H4 (cell line): ENCODE data around the gene CTRB1. TPM values are rescaled to one million over a fixed set of nuclear protein-coding genes. Genes with fewer than 3 reads are reported as not detected.
"Not testable (repeated sequence)": the region's sequence is repeated elsewhere in the genome, so short reads cannot be mapped to it uniquely, and the experiment has no call there.

Experiments used
- DNase-seq: peaks from one replicate; pipeline ENCODE4 v3.0.0-alpha.2; 2015; ENCODE audit warnings: low spot score
- total RNA-seq: library from RNA; depleted of rRNA; stranded (reverse); fragments of >200 nt; shearing (Covaris generic); gene quantifications from 2 replicates; pipeline ENCODE4 v1.2.3, GENCODE V29; 2014

Gene CTRB1
- total RNA-seq, 1 experiment from 2014 or later: not detected

DNA sequence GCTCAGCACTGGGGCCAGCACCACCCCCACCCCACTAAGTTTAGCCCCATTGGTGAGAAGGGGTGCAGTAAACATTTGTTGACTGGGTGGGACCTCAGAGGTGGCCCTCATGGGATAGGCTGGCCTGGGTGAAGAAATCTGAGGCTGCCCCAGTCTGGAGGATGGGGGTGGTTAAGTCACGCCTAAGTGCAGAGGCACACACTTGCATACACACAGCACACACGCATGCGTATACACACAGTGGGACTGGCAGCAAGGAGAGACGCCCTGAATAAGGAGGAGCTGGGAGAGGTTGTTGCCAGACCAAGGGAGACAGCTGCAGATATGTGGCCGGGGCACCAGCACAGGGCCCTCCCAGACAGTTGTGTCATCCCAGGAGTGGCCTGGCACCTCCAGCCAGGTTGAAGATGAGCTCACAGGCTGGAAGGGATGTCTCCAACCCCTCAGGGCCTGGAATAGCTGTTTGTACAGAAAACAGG lies 35.6 kb downstream of the CTRB1 start:
- no peak for DNase-seq

DNA sequence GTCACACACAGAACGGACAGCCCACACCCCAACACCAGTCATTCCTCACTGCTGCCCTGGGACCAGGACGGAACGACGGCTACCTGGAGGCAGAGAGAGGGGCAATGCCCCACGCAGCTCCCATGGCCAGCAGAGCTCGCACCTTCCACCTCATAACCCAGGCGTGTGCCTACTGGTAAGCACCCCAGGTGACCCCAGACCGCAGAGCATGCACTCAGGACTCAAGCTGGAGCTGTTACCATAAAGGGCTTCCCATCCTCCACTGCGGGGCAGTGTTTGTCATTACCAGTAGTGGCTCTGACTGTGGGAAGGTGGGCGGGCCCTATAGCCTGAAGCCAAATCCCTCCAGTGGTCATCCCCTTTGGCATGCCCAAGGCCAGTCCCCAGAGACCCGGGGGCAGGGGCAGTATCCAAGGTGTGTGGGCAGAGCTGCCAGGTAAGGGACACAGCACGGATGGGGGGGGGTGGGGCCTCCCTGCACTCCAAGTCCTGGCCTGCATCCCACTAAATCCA lies 37.3 kb downstream of the CTRB1 start:
- DNase-seq: no peak

DNA sequence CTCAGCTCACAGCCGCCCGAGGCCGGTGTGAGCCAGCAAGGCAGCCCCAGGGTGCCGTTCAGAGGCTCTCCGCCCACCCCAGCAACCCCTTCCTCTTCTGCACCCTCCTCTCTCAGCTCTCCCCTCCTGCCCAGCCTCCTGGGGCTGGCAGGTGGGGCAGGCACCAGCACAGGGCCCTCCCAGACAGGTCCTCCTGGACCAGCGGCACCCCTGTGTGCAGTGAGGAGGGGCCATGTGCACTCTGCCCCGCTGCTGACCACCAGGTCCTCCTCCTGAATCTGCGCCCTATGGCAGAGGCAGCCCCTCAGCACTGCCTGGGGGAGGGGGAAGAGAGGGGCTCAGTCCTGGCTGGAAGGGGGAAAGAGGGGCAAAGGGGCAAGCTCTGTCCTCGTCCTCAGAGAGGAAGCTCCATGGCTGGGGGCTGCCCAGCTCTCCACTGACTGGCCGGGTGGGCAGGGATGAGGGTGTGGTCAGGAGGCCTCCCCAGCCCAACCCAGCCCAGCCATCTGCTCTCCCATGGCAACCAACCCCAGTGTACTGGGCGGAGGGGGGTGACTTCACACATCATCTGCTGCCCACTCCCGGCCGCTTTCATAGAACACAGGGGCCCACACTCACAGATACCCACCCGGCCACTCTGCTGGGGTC lies 38.0 kb downstream of the CTRB1 start:
- no peak for DNase-seq

DNA sequence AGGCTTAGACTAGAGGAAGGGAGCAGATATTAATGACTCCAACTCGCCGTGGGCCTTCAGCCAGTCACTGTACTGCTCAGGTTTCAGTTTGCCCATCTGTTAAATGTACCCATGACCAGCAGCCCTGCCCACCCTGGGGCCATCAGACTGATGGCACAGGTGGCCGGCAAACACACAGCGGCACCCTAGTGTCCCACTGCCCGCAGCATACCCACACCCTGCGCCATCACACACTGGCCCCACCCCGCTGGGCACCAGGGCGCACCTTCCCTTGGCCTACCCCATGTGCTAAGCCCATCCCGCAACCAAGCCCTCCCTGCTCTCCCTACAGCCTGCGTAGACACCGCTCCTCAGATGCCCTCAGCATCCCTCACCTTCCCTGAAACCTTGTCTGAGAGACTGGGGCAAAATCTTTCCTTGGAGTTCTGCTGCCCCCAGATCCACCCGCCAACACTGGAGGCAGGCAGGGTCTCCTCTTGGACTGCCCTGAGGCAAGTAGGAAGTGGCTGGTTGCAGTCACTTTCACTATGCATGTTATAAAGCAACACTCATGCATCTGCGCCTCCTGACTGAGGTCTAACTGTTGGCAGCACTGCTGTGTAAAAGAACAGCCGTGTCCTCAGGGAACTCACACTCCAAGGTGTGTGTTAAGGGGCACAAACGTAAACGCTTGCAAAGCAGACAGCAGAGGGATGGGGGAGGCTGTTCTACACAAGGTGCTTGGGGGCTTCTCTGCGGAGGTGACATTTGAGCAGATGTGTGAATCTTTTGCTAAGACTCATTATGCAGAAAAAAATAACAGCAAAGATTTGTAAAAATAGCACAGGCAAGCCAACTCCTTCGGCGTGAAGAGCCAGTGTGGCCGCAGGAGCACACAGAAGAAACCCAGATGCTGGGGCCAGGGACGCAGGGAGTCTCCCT lies 39.4 kb downstream of the CTRB1 start:
- DNase-seq: no peak

DNA sequence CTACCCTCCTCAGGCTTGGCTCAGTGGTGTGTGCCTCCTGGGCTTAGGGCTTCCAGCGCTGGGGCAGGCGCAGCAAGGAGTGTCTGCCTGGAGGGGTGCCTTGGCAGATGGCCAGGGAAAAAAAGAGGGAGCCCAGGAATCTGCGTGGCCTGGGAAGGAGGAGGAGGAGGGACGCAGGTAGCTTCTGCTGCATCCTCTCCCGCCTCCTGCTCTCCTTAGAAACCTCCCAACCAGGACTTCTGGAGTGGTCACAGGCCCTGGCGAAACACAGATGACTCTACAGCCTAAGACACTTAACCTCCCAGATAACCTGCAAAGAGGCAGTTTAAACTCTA lies 40.0 kb downstream of the CTRB1 start:
- DNase-seq: no peak

DNA sequence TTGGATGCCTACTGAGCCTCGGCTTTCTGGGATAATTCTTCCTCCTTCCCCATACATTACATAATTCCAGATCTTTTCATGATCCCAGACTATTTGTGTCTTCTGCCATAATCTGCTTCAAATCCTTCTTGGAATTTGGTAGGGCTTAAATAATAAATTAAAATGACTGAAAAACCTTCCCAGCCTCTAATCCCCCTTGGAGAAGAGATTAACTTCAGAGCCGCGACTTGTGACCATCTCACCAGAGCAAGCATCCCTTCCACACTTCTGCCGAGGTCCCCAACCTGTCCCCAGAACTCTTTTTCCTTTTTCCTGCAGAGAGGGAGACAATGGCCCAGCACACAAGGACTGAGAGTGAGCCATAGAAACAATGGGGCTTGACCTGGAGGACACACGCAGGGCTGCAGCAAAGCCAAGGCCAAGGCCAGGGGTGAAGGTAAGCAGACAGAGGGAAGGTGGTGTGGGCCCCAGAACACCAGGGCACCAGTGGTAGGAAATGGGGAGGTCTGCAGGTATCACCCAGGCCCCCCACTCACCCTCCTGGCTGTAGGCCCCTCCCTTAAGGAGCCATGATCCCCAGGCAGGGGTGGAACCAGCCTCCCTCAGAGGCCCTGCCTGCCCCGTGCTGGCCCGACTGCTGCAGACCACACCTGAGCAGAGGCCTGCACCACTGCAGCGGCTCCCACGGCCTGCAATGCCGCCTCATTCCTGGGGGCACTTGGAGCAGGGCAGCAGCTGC lies 42.2 kb downstream of the CTRB1 start:
- DNase-seq: no peak

DNA sequence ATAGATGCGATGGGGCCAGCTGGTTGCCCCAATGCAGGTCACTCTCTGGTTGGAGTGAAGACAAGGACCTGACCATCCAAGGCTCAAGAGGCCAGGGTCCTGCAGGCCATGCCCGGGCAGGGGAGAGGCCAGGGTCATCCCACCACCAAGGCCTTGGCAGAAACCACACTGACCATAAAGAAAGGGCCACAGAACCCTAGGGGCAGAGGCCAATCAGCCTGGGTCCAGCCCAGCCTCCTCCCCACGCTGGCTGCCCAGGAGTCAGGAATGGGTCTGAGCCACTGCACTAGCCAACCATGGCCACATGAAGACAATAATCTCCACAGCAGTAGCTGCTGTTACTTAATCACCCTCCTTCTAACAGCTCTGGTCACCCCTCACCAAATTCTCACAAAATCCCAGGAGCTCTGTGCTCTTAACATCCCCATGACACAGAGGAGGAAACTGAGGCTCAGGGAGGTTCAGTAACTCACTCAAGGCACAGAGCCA lies 42.8 kb downstream of the CTRB1 start:
- no peak for DNase-seq

DNA sequence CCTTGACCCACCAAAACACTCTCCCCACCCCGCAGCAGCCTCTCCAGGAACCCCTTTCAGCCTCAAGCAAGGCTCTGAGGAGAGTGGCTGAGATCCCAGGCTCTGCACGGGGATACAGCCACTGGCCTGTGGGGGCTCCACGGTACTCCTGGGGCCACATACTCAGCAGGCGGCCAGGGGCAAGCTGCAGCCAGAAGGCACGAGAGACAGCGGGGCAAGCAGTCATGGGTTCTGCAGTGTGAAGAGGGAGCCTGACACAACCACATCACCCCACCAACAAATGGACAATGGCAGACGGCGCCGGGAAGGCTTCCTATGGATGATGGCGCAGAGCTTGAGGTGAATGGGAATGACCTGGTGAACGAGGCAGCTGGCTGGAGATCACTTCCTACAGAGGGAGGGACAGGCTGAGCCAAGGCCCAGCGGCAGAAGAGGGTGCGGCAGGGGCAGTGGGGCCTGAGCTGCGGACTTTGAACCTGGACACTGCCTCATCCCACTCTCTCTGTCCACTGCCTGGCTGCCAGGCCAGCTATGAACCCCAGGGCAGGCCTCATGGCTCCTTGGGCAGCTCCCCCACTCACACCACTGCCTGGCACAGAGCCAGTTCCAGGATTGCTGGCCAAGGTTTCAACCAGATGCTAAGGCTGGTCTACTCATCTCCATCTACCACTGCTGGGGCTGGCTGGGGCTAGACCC lies 43.5 kb downstream of the CTRB1 start:
- DNase-seq: no peak

DNA sequence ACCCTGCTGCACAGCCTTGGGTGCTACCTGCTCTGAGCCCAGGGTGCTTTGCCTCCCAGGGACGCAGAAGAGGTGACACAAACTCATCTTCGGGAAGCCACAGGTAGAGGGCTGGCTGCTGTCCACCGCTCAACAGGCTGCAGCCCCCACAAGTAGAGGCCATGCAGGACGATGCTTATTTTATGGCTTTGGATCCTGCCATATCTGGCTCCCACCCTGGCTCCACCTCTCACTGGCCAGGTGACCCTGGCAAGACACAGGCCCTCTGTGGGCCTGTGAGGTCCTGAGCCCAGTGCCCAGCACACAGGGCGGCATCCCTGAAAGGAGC lies 44.0 kb downstream of the CTRB1 start:
- no peak for DNase-seq

DNA sequence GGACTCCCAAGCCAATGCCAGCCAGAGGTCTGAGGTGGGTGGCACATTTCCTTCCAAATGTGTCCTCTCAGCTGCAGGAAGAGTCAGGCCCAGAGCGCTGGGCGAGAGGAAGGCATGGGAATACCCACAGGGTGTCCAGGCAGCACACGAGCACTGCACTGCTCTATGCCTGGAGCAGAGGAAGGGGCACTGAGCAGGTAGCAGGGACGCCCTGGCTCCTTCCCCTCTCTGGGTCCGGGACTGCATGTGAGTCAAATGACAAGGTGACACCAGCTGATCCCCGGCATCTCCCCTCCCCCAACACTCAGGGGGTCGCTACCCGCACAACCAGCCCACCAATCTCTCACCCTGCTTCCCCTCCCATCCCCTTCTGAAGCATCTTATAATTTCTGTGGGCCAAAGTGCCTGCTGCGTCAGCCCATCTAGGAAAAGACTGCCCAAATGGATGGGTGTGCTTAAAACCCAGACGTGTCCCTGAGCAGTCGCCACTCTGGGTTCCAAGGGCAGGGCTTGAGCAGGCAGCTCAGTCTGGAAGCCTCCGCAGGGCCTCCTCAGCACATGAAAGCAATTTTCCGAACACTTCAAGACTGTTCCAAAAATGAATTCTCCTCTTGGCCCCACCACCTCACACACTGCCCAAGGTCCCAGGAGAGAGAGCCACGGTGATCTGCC lies 44.6 kb downstream of the CTRB1 start:
- DNase-seq: no peak

DNA sequence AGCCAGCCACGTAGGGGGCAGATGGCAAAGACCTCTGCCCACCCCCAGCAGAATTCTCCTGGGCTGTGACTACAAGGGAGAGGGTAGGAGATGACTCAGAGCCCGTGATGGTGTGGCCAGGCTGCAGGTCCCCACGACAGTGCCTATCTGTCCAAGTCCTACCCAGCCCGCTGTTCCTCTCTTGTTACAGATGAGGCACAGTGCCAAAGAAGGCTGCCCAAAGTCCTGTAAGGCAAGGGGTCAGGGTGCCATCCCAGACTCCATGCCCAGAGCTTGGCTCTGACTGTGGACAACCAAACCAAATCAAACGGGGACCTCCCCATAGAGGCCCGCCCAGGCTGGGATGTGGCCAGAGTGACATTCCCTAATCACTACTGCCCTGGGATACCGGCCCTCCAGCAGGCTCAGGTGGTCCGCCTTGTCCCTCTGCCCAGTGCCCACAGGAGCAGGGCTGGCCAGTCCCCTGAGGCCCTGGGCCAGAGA lies 45.2 kb downstream of the CTRB1 start:
- DNase-seq: no peak

DNA sequence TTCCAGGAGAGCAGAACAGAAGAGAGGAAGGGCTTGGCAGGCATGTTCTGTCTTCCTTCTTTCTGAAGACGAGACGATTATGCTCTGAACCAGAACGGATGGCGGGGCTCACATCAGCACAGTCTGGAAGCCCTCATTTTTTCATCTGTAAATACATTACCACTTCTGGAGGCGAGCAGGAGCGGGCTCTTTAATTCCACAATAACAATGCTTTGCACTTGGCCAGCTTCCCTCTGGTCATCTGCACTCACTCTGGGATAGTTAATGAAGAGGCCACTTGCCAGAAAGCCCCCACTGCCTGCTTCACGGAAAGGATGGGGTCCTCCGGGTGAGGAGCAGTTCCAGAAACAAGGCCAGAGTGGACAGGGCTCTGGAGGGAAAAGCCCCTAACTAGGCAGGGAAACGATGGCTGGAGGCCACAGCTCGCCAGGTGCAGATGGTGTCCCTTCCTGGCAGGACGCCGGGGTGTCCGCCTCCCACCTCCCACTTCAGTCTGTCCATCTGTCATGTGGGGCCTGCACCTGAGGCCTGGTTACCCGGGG lies 45.7 kb downstream of the CTRB1 start:
- DNase-seq: no peak

DNA sequence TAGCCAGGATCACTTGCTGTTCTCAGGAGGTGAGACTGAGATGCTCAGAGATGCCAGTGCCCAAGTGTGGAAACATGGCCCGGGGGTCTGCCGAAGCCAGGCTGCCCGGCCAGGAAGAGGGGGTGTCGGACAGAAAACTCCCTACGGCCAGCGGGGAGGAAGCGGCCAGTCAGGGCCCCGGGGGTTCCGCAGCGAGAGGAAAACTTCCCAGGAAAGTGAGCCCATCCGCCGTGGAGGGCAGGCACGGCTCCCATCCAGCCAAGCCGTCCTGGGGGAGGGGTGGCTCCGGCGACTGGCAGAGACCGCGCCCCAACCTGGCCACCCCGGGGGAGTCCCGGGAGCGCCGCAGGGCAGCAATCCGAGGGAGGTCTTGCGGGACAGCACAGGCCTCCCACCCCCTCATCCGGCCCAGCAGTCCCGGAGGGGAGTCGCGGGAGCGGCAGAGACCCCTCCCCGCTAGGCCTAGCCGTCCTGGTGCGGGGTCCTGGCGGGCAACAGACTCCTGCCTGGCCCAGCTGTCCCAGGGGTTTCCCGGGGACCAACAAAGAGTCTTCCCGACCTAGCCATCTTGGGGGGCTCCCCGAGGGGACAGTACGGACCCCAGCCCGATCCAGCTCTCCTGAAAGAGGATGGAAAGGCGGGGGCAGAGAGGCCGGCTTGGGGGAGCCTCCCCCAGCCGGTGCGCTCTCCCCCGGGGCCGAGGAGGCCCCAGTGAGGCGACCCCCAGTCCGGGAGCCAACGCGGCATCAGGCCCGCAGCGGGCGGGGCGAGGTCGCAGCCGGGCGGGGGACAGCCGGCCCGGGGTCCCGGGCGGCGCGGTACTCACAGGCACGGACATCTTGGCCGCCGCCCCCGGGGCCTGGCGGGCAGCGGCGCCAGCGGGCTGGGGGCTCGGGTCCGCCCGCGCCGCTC lies 46.5 kb downstream of the CTRB1 start:
- no peak for DNase-seq

DNA sequence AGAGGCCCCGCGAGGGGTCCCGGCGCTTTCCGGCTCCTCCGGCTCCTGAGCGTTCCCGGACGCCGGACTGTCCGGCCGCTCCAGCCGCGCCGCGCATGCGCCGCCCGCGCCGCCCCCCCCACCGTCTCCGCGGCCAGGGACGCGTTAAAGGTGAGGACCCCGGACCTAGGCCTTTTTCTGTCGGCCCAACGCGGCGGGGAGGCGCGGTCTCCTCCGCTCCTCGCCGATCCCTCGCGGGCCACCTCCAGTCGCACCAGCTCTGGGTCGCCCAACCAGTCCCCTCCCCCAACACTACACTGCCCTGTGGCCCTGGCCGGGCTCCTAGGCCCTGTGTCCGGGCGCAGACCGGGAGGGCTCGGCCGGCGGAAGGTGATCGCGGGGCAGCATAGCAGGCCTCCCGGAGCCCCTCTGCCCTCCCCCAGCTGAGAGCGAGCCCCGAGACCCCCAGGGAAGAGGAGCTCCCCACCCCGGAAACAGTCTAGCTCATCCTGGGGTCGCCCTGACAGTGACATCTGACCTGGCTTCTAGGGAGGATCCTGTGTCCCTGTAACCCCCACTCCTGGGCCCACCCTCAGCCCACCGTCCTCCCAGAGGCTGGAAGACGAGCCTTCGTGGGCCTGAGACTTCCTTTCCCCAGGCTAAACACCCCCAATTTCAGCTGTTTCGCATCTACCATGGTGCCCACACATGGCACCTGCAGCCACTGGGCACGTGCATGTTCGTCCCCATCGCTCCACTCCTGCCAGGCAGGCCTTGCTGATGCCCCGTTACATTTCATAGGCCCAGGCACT lies 47.3 kb downstream of the CTRB1 start:
- no peak for DNase-seq

DNA sequence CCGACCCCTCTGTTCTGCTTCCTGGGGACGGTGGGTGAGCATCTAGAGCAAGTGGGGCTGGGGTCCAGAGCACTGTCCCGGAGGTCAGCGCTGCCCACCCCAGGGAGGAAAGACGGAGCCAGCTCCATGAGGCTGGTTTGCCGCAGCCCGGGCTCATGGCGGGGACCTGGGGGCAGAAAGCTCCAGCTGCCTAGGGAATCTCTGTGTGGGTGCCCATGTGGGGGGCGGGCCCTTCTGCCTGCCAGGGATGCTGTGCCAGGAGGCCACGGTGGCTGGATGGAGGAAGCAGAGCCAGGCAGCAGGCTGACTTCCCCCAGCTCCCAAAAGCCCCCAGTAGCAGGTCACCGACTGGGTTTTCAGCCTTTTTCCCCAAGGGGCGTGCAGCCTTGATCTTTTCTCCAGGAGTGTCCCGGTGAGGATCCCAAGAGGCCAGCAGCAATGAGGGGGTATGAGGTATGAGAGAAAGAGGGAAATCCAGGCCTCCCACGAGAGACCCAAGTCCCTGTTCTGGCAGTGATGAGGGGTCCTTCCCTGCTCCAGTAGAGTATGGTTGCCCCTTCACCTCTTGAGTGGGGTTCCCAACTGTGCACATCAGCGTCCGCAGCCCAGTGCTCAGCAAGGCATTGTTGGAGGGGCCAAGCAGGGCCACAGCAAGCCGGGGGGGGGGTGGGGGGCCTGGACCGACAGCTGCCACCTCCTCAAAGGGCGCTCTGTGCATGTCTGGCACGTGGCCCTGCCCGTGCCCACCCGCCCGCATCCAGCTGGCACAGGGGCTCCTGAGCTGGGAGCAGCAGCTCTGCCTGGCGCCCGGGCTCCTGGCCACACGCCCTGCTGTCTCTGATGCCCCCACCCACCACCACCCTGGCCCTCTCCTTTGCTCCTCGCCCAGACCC lies 48.2 kb downstream of the CTRB1 start:
- no peak for DNase-seq

DNA sequence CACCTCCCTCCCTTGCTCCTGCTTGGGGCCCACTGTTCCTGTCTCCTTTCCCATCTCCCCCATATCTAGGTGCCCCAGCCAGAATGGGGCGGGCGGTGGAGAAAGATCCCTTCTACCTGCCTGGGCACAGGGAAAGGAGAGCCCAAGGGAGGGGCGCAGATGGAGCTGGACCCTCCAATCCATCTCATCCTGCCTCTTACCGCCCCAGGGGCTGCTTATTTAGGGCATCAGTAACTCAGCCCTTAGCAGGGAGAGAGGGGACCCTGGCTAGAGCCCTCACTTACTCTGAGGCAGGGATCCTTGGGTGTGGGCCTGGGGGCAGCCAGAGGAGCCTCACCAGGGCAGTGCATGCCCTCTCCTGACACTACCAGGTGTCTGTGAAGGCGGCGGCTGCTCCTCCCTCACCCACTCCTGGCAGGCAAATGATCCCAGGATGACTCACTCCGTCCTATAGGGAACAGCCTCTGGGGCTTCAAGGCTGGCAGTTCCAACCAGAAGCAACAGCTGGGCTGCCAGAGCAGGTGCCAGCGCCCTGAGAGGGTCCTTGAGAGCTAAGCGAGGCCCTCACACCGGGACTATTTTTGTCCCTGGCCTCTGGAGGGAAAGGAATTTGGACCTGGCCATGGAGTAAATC lies 49.0 kb downstream of the CTRB1 start:
- peak; percentile 76 for DNase-seq

DNA sequence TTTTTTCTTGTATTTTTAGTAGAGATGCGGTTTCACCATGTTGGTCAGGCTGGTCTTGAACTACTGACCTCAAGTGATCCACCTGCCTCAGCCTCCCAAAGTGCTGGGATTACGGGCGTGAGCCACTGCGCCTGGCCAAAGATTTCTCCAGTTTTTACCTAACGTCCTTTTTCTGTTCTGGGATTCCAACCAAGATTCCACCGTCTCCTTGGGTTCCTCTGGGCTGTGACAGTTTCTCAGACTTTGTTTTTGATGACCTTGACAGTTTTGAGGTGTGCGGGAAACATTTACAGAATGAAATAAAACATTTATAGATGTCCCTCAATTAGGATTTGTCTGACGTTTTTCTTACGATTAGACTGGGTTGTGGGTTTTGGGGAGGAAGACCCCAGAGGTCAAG lies 50.6 kb downstream of the CTRB1 start:
- not testable (repeated sequence) for DNase-seq
